GM12878 (cell line): Measurements from ENCODE around the gene MTFR1L. TPM values are rescaled to one million over a fixed set of nuclear protein-coding genes. Genes with fewer than 3 reads are reported as not detected.

Experiments used
- ATAC-seq: fragments of 200-7000 bp; cut with Tn5 transposase; 3 replicates; pipeline ENCODE4 v1.9.1; 2020; ENCODE audit warnings: mild to moderate bottlenecking, moderate library complexity
- BruUV-seq: library from RNA; stranded (reverse); fragments of 400-500 nt; replicated peaks from 2 replicates; lab custom pipeline; 2021; lab: Mats Ljungman, UMichigan
- CTCF ChIA-PET: fragments of 300-600 bp; sonication (Branson Sonifier 250); formaldehyde crosslinking; extraction: SDS; loops from one replicate; lab custom pipeline; 2021; ENCODE audit warnings: inconsistent platforms; lab: Yijun Ruan, JAX
- POLR2A ChIA-PET: fragments of 350-600 bp; formaldehyde crosslinking; extraction: SDS; loops from one replicate; lab custom pipeline; 2021; ENCODE audit warnings: inconsistent platforms; lab: Charles Lee
- RAD21 ChIA-PET: fragments of 300-600 bp; sonication (Branson Sonifier 250); formaldehyde crosslinking; loops from one replicate; lab custom pipeline; 2023; ENCODE audit warnings: antibody characterized with exemption; ENCODE audit not compliant: unreplicated experiment; lab: Charles Lee
- SMC1A ChIA-PET: fragments of 300-600 bp; sonication (Branson Sonifier 250); formaldehyde crosslinking; loops from one replicate; lab custom pipeline; 2023; ENCODE audit not compliant: unreplicated experiment, uncharacterized antibody; lab: Charles Lee
- DNase-seq: peaks from one replicate; pipeline ENCODE4 v3.0.0-alpha.2; 2011; ENCODE audit warnings: low read depth, low spot score
- FAIRE-seq: peaks from 3 replicates; lab custom pipeline; 2011; peaks lifted over from hg19 to GRCh38; lab: Jason Lieb, UNC
- H2AFZ ChIP-seq: 2 replicates; pipeline ENCODE4 v1.6.0; 2011; ENCODE audit warnings: low read depth, low read length, control low read depth; ENCODE audit not compliant: control insufficient read depth
- H3K27ac ChIP-seq: 2 replicates; pipeline ENCODE4 v1.5.1; 2011; ENCODE audit warnings: control low read depth; ENCODE audit not compliant: control insufficient read depth, insufficient read depth
- H3K27me3 ChIP-seq, 2 experiments: replicated peaks in 1 of 2; 2 replicates each; pipeline versions ENCODE4 v1.6.0 to v1.6.1; 2011; ENCODE audit warnings: low read length in 1 of 2; ENCODE audit not compliant: control insufficient read depth in 2 of 2, insufficient read depth in 2 of 2
- H3K36me3 ChIP-seq, 2 experiments: 2 replicates each; pipeline ENCODE4 v1.5.1; 2011; ENCODE audit warnings: low read length in 1 of 2; ENCODE audit not compliant: control insufficient read depth in 2 of 2, insufficient read depth in 2 of 2
- H3K4me1 ChIP-seq: 2 replicates; pipeline ENCODE4 v1.6.1; 2011; ENCODE audit warnings: mild to moderate bottlenecking, low read length, moderate library complexity, mixed read lengths; ENCODE audit not compliant: control insufficient read depth, insufficient read depth
- H3K4me2 ChIP-seq: 2 replicates; pipeline ENCODE4 v1.6.0; 2011; ENCODE audit warnings: control low read depth; ENCODE audit not compliant: control insufficient read depth, insufficient read depth
- H3K4me3 ChIP-seq: fragments of 200-600 bp; sonication (generic); 2 replicates; pipeline ENCODE4 v1.5.1; 2016
- H3K79me2 ChIP-seq: 2 replicates; pipeline ENCODE4 v1.6.0; 2011; ENCODE audit warnings: low read length; ENCODE audit not compliant: control insufficient read depth, insufficient read depth
- H3K9ac ChIP-seq: 2 replicates; pipeline ENCODE4 v1.8.0; 2011; ENCODE audit warnings: low read length, control low read depth, mixed read lengths; ENCODE audit not compliant: control insufficient read depth, insufficient read depth
- H3K9me3 ChIP-seq: replicated peaks from 3 replicates; pipeline ENCODE4 v1.5.1; 2011; ENCODE audit warnings: mild to moderate bottlenecking, low read length; ENCODE audit not compliant: control insufficient read depth, insufficient read depth
- H4K20me1 ChIP-seq: 2 replicates; pipeline ENCODE4 v1.6.0; 2011; ENCODE audit not compliant: control insufficient read depth, insufficient read depth
- BACH1 ChIP-seq: fragments of 450-650 bp; IDR thresholded peaks from 2 replicates; pipeline ENCODE4 v1.6.1; 2017; ENCODE audit warnings: mild to moderate bottlenecking, borderline replicate concordance
- CBFB ChIP-seq: IDR thresholded peaks from 2 replicates; pipeline ENCODE4 v1.6.1; 2016; ENCODE audit warnings: antibody characterized with exemption, low read depth
- CHD2 ChIP-seq: IDR thresholded peaks from 2 replicates; pipeline ENCODE4 v1.6.1; 2011; ENCODE audit warnings: low read depth, low read length, improper control_type of control experiment, borderline replicate concordance
- CREM ChIP-seq: IDR thresholded peaks from 2 replicates; pipeline ENCODE4 v1.6.1; 2014; ENCODE audit warnings: antibody characterized with exemption, low read depth
- ETV6 ChIP-seq, 2 experiments: fragments of 450-650 bp in 1 of 2; IDR thresholded peaks in 1 of 2; conservative IDR thresholded peaks in 1 of 2; 2 replicates each; pipeline ENCODE4 v1.6.1; 2014; ENCODE audit warnings: antibody characterized with exemption in 1 of 2, borderline replicate concordance in 1 of 2, low read depth in 1 of 2, mild to moderate bottlenecking in 1 of 2, moderate library complexity in 1 of 2
- FOXK2 ChIP-seq: fragments of 450-650 bp; IDR thresholded peaks from 2 replicates; pipeline ENCODE4 v1.6.1; 2017; ENCODE audit warnings: mild to moderate bottlenecking, moderate library complexity
- IKZF1 ChIP-seq: fragments of 450-650 bp; conservative IDR thresholded peaks from 2 replicates; pipeline ENCODE4 v1.6.1; 2017; ENCODE audit warnings: antibody characterized with exemption, mild to moderate bottlenecking
- MTA2 ChIP-seq: fragments of 450-650 bp; IDR thresholded peaks from 2 replicates; pipeline ENCODE4 v1.6.1; 2016; ENCODE audit warnings: low read depth, mild to moderate bottlenecking, moderate library complexity
- MXI1 ChIP-seq: fragments of 150-350 bp; IDR thresholded peaks from 2 replicates; pipeline ENCODE4 v1.6.1; 2011; ENCODE audit warnings: low read depth, mild to moderate bottlenecking, inconsistent platforms, low read length, improper control_type of control experiment
- NR2F1 ChIP-seq: fragments of 450-650 bp; conservative IDR thresholded peaks from 2 replicates; pipeline ENCODE4 v1.6.1; 2017; ENCODE audit warnings: mild to moderate bottlenecking
- SIN3A ChIP-seq: IDR thresholded peaks from 2 replicates; pipeline ENCODE4 v1.6.1; 2012; ENCODE audit warnings: low read depth, low read length, improper control_type of control experiment
- SIX5 ChIP-seq: IDR thresholded peaks from 2 replicates; pipeline ENCODE4 v1.6.1; 2011; ENCODE audit warnings: mild to moderate bottlenecking, low read depth, low read length, moderate library complexity; ENCODE audit not compliant: severe bottlenecking
- SUZ12 ChIP-seq: fragments of 200-600 bp; sonication (generic); IDR thresholded peaks from one replicate; pipeline ENCODE4 v1.6.1; 2018; ENCODE audit warnings: antibody characterized with exemption, mild to moderate bottlenecking; ENCODE audit not compliant: unreplicated experiment
- TAF1 ChIP-seq: IDR thresholded peaks from 2 replicates; pipeline ENCODE4 v1.6.1; 2011; ENCODE audit warnings: mild to moderate bottlenecking, low read depth, low read length, borderline replicate concordance
- ZNF622 ChIP-seq: fragments of 450-650 bp; IDR thresholded peaks from 2 replicates; pipeline ENCODE4 v1.6.1; 2017; ENCODE audit warnings: mild to moderate bottlenecking, inconsistent platforms
- WGBS: methylation state at CpG from one replicate; pipeline ENCODE4 v1.1.6; 2016; ENCODE audit warnings: low lambda C conversion rate; ENCODE audit not compliant: insufficient replicate concordance, insufficient coverage; ENCODE audit errors: missing lambda C conversion rate; 5-methylcytosine and 5-hydroxymethylcytosine counted together
- in situ Hi-C: fragments of 300-500 bp; cut with MboI; formaldehyde crosslinking; loops from 9 replicates; pipeline ENCODE4 v1.14.3; 2018; ENCODE audit warnings: mixed read lengths
- intact Hi-C: fragments of 100-400 bp; cut with micrococcal nuclease; formaldehyde crosslinking; loops from one replicate; pipeline ENCODE4 v1.14.2; 2022; ENCODE audit not compliant: unreplicated experiment
- polyA plus RNA-seq, 11 experiments: library from polyadenylated mRNA; depleted of rRNA in 4 of 11; unstranded in 6 of 11; stranded (reverse) in 5 of 11; fragments of >200 nt; fragmentation: Nextera tagmentation in 4 of 11; fragmentation: Illumina TruSeq in 1 of 11; extraction: Ambion mirVana in 4 of 11; extraction: Trizol in 1 of 11; gene quantifications; 1 replicate in 1 of 11; 2 replicates in 10 of 11; pipeline versions ENCODE4 v1.2.1 to v1.2.3, GENCODE V29; 2011 to 2016; ENCODE audit warnings: inconsistent platforms in 2 of 11, missing spikeins in 2 of 11, low read depth in 1 of 11
- total RNA-seq, 4 experiments: library from RNA; depleted of rRNA in 3 of 4; stranded (reverse); fragments of >200 nt in 3 of 4; fragmentation: Illumina TruSeq in 1 of 4; extraction: Trizol in 1 of 4; gene quantifications; 2 replicates each; pipeline versions ENCODE4 v1.2.1 to v1.2.3, GENCODE V29; 2013 to 2021

The MTFR1L gene
- total and polyA plus RNA-seq, 10 of the 15 experiments (the other 5 are each of a cell fraction or from before 2014, with no cell fraction given) = 16.9 to 44.2 (median 30.3) TPM

DNA sequence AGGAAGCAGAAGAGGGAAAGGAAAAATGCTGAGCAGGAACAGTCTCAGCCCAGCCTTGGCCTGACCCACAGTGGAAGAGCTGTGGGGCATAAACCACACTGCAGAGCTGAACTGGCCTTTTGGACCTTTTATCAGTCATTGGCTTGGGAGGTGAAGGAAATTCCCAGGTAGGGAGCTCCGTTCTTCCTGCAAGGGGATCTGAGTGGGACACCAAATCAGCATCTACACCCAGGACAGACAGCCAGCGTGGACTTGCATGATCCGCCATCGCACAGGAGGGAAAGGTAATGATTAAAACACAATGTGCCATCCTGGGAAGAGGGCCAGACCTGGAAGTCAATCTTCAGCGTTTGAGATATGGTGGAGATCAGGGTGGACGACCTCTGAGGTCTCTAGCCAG lies 1.2 kb upstream of the MTFR1L start:
- DNase-seq = no peak
- no peak overlapping the region for H2AFZ ChIP-seq
- H3K9me3 ChIP-seq = no peaks in the 10 kb centered on the region
- SMC1A ChIA-PET = interaction anchor here (1.0 to 1.8 kb wide), 2 partner anchors 9 to 16 kb away, joined by 3 to 8 read pairs; no protein-coding TSS in a partner anchor
- peaks cover 15% of the 10 kb centered on the region for H3K4me1 ChIP-seq
- in situ Hi-C loops = loop anchor here (25.0 kb wide), 1 partner anchor 406 kb away; the partner anchor contains the start of gene RHCE
- WGBS = 81% methylated on average over 6 of the region's 6 CpGs
- H3K27me3 ChIP-seq = no peaks in the 10 kb centered on the region
- no peak overlapping the region for H3K9ac ChIP-seq
- no TSS peak for BruUV-seq
- CTCF ChIA-PET = interaction anchor here (0.9 to 5.3 kb wide), 4 partner anchors 9 to 298 kb away, joined by 3 to 24 read pairs (median 13); partner anchors contain the start of gene PAFAH2
- peaks cover 26% of the 10 kb centered on the region for H3K79me2 ChIP-seq
- no peaks in the 10 kb centered on the region; a peak in 2 of 4 replicates for H3K36me3 ChIP-seq
- RAD21 ChIA-PET = interaction anchor here (0.8 to 2.9 kb wide), 2 partner anchors 179 to 218 kb away, joined by 4 to 13 read pairs; partner anchors contain the start of gene PAFAH2
- no peak overlapping the region for H3K27ac ChIP-seq
- H3K4me2 ChIP-seq = peak overlapping the region; percentile 91
- H3K4me3 ChIP-seq = no peak overlapping the region
- POLR2A ChIA-PET = interaction anchor here (1.4 kb wide), 1 partner anchor 14 kb away, joined by 5 read pairs; no protein-coding TSS in a partner anchor
- intact Hi-C loops = no loop called here
- H4K20me1 ChIP-seq = no peaks in the 10 kb centered on the region
- FAIRE-seq = no peak
- no peak for ATAC-seq
- TF ChIP-seq ZNF622 = no peak
- no peak for TF ChIP-seq FOXK2

DNA sequence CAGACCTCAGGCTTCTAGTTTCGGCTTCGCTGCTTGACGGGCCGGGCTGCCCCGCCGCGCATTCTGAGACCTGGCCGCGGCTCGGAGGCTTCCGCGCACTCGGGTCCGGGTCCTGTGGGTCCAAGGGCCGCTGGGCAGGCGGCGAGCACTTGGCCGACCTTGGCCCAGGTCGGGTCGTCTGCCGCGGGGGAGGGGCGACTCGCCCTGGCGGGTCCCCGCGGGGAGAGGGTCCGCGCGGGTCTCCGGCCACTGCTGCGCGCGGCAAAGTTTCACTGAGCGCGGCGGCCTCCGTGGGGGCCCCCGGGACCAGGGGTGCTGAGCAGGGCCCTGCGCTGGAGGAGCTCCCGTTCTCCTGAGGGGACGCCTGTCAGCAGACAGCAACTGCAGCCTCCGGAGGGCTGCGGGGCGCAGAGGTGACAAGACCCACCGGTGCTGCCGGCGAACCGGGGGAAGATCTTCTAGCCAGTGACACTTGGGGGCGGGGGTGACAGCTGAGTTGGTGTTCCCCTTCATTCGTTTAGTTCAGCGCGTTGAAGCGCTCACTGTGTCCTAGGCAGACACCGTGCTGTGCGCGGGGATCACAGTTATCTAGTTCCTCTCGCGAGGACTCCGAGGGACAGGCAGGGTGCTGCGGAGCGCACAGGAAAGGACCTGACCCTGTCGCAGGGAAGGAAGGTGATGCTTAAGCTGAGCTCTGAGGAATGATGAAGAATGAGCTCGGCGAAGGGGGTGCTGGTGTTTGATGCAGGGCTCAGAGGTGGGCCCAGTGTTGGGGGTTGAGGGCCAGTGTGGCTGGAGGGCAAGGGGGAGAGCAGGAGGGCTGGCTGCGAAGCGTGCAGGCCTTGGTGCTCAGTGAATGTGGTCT lies 725 bp downstream of the MTFR1L start:
- H4K20me1 ChIP-seq = no peaks in the 10 kb centered on the region
- intact Hi-C loops (loop anchor here (5.0 to 10.0 kb wide), 2 partner anchors 37 to 184 kb away; partner anchors contain the start of gene AUNIP), in situ Hi-C loops (loop anchor here (5.0 to 25.0 kb wide), 2 partner anchors 177 to 408 kb away; partner anchors contain the start of genes PAFAH2 and RHCE)
- peak overlapping the region; percentile 70 for H2AFZ ChIP-seq
- H3K79me2 ChIP-seq = peaks cover 26% of the 10 kb centered on the region
- DNase-seq (peak; percentile 50), FAIRE-seq (peak; percentile 79), ATAC-seq (peak; percentile 85)
- H3K4me1 ChIP-seq = peaks cover 15% of the 10 kb centered on the region
- H3K36me3 ChIP-seq = no peaks in the 10 kb centered on the region; a peak in 2 of 4 replicates
- no TSS peak for BruUV-seq
- H3K9me3 ChIP-seq = no peaks in the 10 kb centered on the region
- RAD21 ChIA-PET = interaction anchor here (0.7 to 2.9 kb wide), 12 partner anchors 10 to 179 kb away, joined by 3 to 13 read pairs (median 4); partner anchors contain the start of genes PAFAH2 and PAQR7
- POLR2A ChIA-PET = interaction anchor here (0.5 to 1.4 kb wide), 18 partner anchors 10 to 588 kb away, joined by 3 to 6 read pairs (median 4); partner anchors contain the start of genes PAFAH2 and SYF2
- SMC1A ChIA-PET = interaction anchor here (0.6 to 1.2 kb wide), 7 partner anchors 25 to 391 kb away, joined by 3 to 4 read pairs (median 3); partner anchors contain the start of gene PAQR7
- peak overlapping the region; percentile 93 for H3K9ac ChIP-seq
- 2% methylated on average over 64 of the region's 67 CpGs for WGBS
- CTCF ChIA-PET = interaction anchor here (0.7 to 5.3 kb wide), 7 partner anchors 10 to 177 kb away, joined by 3 to 24 read pairs (median 5); partner anchors contain the start of genes PAFAH2 and PAQR7
- H3K4me3 ChIP-seq = peak overlapping the region; percentile 83
- H3K27ac ChIP-seq = peak overlapping the region; percentile 73
- H3K27me3 ChIP-seq = no peaks in the 10 kb centered on the region
- H3K4me2 ChIP-seq = peak overlapping the region; percentile 91
- TF ChIP-seq NR2F1 (0 out of 2 replicates have a peak, but pooled peaks have one; percentile 35), SUZ12 (no peak), MTA2 (no peak), IKZF1 (0 out of 2 replicates have a peak, but pooled peaks have one; percentile 18), CREM (peak; percentile 41; the same call in 1 of the 2 replicates), CBFB (peak; percentile 48; the same call in 1 of the 2 replicates), SIN3A (peak; percentile 23; the same call in 1 of the 2 replicates), MXI1 (peak; percentile 53), TAF1 (peak; percentile 71; the same call in 1 of the 2 replicates), CHD2 (peak; percentile 94), ETV6 (conservative IDR thresholded peaks at IDR 0.05 in 1 of 2, IDR thresholded peaks at IDR 0.05 in 1 of 2; ENCODE audit: borderline replicate concordance in 1 of 2, low read depth in 1 of 2) (no peak), BACH1 (peak; percentile 2; the same call in 1 of the 2 replicates), SIX5 (no peak)
